Activated naive CD4-positive, alpha-beta T cell treated with anti-CD3 and anti-CD28 coated beads, Interleukin-2, amount 50 U/mL, for 16 hours (primary cell): ENCODE measurements around the gene LAMC2.
"Not testable (repeated sequence)": the region's sequence is repeated elsewhere in the genome, so short reads cannot be mapped to it uniquely, and the experiment has no call there.

Source experiments
- DNase-seq: peaks from one replicate; pipeline ENCODE4 v3.0.0-alpha.2; 2020

The LAMC2 gene

DNA sequence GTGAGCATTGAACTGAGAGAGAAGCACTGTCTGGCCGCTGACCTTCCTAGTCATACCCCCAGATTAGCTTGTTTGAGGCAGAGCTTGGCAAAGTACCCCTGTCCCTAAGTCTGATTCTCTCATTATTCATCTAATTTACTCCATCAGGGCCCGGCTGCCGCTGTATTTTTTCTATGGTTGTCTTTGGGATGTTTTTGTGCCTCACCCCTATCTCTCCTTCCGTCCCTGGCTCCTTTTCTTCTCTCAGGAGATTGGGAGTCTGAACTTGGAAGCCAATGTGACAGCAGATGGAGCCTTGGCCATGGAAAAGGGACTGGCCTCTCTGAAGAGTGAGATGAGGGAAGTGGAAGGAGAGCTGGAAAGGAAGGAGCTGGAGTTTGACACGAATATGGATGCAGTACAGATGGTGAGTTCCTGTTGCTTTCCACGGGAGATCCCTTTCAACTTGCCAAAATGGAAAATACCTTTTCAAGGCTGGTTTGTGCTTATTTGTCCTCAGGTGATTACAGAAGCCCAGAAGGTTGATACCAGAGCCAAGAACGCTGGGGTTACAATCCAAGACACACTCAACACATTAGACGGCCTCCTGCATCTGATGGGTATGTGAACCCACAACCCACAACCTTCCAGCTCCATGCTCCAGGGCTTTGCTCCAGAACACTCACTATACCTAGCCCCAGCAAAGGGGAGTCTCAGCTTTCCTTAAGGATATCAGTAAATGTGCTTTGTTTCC, 53.9 kb downstream of the LAMC2 start:
- DNase-seq: no peak

DNA sequence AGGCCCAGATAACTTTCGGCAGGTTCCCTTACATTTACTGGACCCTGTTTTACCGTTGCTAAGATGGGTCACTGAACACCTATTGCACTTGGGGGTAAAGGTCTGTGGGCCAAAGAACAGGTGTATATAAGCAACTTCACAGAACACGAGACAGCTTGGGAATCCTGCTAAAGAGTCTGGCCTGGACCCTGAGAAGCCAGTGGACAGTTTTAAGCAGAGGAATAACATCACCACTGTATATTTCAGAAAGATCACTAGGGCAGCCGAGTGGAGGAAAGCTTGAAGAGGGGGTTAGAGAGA, 54.4 kb downstream of the LAMC2 start:
- no peak for DNase-seq

DNA sequence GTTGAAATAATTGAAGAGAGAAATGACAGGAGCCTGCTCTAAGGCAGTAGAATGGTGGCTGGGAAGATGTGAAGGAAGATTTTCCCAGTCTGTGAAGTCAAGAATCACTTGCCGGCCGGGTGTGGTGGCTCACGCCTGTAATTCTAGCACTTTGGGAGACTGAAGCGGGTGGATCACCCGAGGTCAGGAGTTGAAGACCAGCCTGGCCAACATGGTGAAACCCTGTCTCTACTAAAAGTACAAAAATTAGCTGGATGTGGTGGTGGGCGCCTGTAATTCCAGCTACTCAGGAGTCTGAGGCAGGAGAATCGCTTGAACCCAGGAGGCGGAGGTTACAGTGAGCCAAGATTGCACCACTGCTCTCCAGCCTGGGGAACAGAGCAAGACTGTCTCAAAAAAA, 54.8 kb downstream of the LAMC2 start:
- DNase-seq: not testable (repeated sequence)

DNA sequence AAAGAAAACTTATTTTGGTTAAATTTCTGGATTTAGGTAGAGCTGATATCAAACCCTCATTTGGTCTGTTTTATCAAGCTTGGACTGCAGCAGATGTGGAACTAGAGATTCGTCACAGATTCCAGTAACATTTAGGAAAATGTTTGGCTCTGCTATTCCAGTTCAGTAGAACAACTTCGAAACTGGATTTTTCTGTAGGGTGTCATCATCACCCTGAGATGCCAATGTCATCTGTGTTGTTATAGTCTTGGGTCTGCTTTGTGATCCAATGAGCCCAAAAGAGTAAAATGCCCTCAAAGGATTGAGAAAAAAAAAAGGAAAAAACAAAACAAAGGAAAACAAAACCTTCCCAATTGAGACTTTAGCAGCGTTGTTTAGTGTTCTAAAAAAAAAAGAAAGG, 55.4 kb downstream of the LAMC2 start:
- no peak for DNase-seq

DNA sequence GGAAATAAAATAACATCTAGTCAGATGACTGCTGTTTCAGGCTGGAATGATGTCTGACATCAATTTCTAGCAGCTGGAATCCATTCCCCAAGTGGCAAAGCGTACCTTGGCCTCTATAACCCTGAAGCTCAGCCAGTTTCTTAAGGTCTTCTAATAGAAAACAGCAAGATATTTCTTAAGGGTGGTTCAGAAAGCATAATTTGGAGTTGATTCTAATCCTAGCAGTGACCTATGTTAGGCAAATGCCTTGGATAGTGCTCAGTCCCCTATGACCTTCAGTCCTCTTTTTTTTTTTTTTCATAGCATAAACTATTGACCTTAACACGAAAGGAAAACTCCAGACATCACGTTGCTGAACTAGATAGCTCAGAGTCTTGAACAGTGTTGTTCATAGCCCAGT, 56.5 kb downstream of the LAMC2 start:
- DNase-seq: no peak

DNA sequence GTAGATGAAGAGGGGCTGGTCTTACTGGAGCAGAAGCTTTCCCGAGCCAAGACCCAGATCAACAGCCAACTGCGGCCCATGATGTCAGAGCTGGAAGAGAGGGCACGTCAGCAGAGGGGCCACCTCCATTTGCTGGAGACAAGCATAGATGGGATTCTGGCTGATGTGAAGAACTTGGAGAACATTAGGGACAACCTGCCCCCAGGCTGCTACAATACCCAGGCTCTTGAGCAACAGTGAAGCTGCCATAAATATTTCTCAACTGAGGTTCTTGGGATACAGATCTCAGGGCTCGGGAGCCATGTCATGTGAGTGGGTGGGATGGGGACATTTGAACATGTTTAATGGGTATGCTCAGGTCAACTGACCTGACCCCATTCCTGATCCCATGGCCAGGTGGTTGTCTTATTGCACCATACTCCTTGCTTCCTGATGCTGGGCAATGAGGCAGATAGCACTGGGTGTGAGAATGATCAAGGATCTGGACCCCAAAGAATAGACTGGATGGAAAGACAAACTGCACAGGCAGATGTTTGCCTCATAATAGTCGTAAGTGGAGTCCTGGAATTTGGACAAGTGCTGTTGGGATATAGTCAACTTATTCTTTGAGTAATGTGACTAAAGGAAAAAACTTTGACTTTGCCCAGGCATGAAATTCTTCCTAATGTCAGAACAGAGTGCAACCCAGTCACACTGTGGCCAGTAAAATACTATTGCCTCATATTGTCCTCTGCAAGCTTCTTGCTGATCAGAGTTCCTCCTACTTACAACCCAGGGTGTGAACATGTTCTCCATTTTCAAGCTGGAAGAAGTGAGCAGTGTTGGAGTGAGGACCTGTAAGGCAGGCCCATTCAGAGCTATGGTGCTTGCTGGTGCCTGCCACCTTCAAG, 57.3 kb downstream of the LAMC2 start:
- no peak for DNase-seq

DNA sequence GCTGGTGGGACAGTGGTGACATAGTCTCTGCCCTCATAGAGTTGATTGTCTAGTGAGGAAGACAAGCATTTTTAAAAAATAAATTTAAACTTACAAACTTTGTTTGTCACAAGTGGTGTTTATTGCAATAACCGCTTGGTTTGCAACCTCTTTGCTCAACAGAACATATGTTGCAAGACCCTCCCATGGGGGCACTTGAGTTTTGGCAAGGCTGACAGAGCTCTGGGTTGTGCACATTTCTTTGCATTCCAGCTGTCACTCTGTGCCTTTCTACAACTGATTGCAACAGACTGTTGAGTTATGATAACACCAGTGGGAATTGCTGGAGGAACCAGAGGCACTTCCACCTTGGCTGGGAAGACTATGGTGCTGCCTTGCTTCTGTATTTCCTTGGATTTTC, 58.4 kb downstream of the LAMC2 start:
- DNase-seq: no peak

DNA sequence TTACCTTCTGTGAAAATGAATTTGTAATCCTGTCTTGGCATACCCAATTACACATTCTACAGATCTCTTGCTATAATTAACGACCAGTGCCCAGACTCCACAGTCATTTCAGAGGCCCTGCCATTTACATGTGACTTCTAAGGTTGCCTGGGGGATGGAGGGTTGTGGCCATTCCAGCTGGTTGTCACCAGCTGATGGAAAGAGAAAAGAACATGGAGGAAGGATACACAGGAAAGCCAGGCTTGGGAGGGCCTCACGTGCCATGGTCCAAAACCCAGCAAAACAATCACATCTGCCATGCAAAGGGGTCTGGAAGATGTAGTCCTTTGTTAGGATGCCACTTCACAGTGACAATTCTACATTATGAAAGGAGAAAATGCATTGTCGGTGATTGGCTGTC, 59.3 kb downstream of the LAMC2 start:
- DNase-seq: no peak

DNA sequence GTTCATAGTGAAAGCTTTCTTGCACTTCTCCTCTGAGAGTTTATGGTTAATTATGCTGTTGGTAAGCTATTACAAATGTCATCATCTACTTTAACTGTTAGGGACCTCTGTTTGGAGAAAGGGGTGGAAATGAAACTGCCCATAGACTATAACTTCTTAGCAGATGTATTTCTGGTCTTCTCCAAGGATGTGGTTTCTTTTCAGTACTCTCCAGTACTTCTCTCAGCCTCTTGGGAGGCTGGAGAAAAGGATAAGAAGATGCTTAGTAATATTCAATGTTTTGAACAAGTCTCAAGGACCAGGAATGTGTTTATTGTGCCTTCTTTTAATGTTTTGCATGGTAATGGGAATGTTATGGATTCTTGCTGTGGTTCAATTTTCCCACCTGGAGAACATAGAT, 60.4 kb downstream of the LAMC2 start:
- no peak for DNase-seq

DNA sequence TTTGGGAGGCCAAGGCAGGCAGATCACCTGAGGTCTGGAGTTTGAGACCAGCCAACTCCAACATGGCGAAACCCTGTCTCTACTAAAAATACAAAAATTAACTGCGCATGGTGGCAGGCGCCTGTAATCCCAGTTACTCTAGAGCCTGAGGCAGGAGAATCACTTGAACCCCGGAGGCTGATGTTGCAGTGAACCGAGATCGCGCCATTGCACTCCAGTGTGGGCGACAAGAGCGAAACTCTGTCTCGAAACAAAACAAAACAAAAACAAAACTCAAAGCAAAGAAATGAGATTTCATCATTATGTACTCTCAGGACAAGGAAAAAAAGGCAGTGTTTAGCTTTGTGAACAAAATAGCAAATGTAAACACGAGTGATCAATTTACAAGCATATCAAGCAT, 61.0 kb downstream of the LAMC2 start:
- DNase-seq: no peak

DNA sequence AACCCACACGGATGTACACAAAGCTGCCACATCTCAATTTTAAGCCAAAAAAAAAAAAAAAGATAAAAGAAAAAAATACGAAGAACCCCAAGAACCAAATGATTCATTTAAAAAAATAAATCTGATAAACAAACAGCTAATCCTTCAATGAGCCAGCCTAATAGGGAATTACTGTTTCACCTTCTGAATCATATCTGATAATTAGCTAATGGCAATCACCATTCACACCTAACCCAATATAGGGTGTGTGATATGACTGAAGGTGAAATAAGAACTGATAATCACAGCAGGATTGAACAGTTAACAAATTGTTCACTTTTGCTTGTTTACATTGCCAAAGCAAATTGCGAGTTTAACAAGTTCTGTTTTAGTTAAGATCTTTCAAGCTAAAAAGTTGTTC, 61.4 kb downstream of the LAMC2 start:
- no peak for DNase-seq

DNA sequence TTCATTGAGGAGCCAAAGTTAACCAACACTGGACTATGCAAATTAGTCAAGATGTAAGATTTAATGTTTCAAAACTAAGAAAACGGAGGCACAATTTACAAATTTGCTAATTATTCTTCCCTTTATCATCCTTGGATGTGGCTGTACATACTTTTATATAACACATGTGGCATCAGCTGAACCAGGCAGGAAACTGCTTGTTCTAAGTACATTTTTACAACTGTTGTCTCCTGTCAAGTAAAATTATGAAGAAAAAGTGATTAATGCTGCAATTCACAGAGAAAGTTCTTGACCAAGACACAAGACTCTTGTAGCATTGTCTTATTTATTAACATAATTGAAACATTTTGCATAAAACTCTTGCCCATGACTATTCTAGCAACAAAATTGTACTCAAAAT, 61.9 kb downstream of the LAMC2 start:
- DNase-seq: no peak

DNA sequence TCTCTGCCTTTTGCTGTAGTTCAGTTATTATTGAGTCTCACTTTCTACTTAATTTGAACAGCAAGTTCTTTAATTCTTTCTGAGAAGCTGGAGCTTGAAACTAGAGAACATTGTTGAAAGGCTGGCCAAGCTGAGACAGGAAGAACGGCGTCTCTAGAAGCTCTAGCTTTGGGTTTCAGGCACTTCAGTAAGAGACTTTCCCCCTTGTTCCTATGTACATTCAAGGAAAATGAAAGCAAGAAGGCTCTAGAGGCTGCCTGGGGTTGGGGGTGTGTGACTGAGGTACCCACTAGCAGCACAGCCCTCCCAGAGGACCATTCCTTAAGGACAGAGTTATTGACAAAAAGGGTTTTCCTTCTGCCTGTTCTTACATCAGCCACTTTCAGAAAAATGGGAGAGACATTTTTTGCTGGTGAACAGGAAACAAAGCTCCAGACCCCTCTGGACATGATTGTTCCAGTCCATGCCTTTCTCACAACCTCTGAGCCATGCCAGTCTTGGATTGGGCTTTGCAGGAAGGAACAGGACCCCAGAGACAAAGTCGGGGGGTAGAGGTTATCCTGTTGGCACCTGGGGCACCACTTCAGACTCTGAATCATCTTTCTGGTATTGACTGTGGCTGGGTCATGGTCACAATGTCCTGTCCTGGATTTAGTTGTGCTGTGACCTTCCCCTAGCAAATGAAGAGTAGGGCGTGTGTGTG, 63.1 kb downstream of the LAMC2 start:
- no peak for DNase-seq

DNA sequence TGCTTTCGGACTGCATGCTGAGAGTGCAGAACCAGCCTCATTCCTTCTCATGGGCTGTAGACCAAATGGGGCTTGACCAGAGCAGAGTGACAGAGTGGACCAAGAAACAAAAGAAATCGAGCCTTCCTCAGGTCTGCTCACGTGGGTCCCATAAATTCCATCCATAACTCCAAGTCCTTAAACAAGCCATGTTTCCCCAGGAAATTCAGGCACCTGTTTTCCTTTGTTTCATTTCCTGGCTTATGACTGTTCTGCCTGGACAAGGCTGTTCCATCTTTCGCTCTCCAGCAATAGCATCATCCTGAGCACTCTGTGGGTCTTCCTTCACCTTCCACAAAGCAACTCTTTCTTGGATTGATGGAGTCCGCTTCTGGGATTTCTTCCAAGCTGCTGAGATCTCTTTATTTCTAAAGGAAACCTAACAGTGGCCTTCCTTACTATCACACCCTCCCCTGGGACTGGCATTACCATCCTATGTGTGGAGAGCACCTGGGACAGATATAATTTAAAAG, 63.9 kb downstream of the LAMC2 start:
- no peak for DNase-seq

DNA sequence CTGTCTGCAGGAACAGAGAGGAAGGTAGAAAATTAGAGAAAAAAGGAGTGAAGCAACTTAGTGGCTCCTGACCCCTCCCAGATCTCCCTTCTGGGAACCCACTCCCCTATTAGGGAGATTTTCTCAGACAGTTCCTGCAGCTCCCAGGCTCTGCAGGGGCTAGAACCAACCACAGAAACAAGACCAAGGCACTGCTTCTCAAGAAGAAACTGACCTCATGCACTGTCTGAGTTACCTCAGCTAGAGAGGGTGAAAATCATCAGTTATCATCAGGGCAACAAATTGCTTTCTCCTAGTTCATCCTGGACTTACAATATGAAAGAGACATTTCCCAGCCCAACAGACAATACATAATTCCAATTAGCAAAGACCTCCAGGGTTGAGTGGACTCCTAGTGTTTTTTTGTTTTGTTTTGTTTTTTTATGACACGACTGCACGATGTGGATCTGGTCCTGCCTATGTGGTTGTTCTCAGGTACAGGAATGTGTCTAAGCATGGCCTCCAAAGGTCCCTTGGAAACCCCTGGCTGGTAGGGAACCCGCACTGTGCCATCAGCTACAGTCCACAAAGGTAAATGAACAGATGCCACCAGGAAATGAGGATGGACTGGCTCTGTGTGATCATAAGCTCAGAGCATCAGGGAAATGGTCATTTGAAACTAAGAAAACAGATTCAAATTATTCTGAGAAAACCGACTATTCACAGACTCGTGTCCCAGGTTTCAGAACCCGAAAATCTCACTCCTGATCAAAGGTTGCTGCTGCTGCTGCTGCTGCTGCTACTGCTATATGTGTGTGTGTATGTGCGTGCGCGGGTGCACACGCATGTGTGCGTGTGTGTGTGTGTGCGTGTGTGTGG, 65.3 kb downstream of the LAMC2 start:
- DNase-seq: no peak

DNA sequence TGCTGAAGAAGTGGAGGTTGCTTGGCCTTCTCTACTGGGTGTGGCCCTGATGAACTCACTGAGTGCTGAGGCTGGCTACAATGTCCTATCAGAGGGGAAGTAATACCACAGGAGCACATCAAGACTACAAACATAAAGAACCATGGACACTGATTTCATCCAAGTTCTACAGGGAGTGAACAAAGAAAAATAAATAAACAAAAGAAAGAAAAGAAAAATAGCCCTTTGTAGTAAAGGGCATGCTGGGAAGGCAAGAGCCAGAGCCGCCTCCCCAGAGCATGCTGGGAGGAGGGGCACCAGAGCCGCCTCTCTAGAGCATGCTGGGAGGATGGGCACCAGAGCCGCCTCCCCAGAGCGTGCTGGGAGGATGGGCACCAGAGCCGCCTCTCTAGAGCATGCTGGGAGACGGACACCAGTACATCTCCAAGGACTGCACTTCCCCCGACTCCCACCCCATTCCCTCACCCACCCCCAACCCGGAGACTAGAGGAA, 65.9 kb downstream of the LAMC2 start:
- DNase-seq: no peak

DNA sequence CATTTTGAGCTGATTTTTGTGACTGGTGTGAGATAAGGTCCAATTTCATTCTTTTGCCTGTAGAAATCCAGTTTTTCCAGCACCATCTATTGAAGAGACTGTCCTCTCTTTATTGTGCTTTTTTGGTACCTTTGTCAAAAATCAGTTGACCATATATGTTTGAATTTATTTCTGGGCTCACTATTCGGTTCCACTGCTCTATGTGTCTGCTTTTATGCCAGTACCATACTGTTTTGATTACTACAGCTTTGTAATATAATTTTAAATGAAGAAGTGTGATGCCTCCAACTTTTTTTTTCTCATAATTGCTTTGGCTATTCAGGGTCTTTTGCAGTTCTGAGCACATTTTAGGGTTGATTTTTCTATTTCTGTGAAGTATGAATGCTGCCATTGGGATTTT, 69.0 kb downstream of the LAMC2 start:
- no peak for DNase-seq

DNA sequence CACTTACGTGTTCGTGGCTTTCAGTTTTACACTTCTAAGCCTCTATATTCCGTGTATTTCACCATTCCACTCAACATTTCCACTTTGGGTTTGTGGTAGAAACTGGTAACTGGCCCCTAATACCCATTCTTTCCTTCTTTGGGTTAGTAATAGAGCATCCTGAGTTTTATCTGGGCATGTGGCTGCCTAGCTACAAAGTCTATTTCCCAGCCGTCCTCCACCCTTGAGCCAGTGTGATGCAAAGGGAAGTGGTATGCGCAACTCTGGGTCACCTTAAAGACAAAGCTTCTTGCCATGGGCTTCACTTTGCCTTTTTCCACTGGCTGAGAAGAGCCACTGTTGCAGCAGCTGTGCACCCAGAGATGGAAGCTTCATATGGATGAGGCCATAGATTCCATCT, 73.9 kb downstream of the LAMC2 start:
- DNase-seq: no peak

DNA sequence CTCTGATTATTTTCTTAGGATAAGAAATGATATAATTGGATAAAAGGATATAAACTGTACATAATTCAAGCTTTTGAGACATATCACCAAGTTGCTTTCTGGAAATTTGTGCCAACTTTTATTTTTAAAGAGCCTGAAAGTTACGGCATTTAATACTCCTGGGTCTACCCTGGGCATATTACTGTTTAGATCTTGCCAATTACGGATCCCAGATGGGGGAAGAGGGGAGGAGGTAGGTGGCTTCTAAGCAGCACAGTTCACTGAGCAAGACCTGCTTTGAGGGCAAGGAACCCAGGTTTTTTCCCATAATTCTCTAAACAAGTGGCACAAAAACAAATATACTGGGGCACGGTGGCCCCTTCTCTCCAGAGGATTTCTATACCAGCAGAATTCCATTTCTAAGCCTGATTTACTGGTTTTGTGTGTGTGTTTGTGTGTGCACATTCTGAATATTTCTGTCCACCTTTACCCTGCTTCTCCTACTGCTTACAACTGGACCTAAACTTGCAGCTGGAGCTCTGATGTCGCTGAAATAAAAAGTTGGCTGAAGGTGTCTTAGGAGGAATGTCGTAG, 76.7 kb downstream of the LAMC2 start:
- no peak for DNase-seq

DNA sequence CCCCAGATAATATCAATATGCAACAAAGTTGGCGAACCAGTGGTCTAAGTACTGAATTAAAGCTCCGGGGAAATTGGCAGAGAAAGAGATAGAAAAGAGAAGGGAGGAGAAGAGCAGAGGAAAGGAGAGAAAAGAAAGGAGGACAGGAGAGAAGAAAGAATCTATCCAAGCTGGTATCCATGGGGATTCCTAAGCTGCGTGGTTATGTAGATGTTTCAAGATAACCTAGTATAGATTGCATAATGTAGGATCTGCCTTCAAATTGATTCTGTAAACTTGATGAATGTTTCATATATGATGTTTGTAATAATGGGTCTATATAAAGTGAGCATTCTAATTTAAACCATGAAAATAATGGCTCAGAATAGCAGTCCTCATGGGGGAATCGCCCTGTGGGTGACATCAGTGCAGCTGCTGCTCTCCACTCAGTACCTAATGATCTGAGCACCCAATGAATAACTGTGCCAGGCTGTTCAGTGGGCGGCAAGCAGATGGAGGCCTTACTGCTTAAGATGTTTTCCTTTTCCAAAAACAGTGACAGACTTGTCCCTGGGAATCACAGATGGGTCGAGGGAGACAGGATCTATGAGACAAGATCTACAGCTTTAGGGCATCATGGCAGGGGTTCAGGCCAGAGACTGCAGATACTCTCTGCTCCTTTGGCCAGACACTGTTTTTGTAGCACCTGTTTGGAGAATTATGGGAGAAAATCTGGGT, 78.0 kb downstream of the LAMC2 start:
- no peak for DNase-seq

DNA sequence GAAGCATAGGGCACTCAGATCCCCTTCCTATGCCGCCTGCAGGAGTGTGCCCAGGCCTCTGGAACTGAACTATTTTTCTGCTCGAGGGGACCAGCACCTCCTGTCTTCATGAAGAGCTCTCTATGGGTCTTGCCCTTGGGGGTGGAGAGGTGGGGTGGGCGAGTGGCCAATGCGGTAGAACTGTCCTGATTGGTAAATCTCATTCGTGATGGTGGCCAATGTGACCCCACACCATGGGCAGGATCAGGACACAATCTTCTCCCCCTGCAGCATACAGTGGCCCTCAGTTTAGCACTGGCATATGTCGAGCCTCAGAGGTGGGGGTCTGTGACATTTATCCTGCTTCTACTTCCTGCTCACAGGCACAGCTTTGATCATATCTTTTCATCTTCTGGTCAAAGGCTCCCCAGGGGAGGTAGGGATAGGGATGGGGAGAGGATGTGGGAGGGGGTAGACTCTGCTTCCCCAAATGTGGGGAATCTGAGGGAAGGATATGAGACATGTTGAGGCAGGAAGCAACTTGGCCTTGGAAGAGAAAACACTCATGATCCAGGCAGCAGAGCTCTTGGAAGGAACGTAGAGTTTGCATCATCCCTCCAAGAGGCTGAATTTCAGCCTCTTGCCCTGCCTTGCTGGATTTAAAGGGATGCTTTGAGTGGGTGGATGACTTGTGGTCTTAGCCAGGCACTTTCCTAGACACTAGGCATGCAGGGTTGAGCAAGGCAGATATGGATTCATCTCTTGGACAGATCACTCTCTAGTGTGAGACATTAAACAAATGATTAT, 81.8 kb downstream of the LAMC2 start:
- DNase-seq: no peak
